T-helper 2 cell treated with Interferon-gamma antibody and Interleukin-4, amounts not matched to agents 5 μg/mL and 100 μg/mL, for 36 hours (primary cell): ENCODE results near the gene GYG2.

Experiments
- DNase-seq: peaks from one replicate; pipeline ENCODE4 v3.0.0; 2021; ENCODE audit warnings: low spot score
- H3K27ac Mint-ChIP-seq: one replicate; pipeline ENCODE4 v1.8.0; 2021; ENCODE audit warnings: mild to moderate bottlenecking, mixed read lengths
- H3K27me3 Mint-ChIP-seq: one replicate; pipeline ENCODE4 v1.8.0; 2021; ENCODE audit warnings: low read depth, mixed read lengths
- H3K36me3 Mint-ChIP-seq: one replicate; pipeline ENCODE4 v1.8.0; 2021; ENCODE audit warnings: low read depth, mixed read lengths
- H3K4me1 Mint-ChIP-seq: one replicate; pipeline ENCODE4 v1.8.0; 2021; ENCODE audit warnings: low read depth, mixed read lengths
- H3K4me3 Mint-ChIP-seq: one replicate; pipeline ENCODE4 v1.8.0; 2022; ENCODE audit warnings: mild to moderate bottlenecking, moderate library complexity, mixed read lengths
- H3K9me3 Mint-ChIP-seq: one replicate; pipeline ENCODE4 v1.8.0; 2021; ENCODE audit warnings: mixed read lengths

Gene GYG2

DNA sequence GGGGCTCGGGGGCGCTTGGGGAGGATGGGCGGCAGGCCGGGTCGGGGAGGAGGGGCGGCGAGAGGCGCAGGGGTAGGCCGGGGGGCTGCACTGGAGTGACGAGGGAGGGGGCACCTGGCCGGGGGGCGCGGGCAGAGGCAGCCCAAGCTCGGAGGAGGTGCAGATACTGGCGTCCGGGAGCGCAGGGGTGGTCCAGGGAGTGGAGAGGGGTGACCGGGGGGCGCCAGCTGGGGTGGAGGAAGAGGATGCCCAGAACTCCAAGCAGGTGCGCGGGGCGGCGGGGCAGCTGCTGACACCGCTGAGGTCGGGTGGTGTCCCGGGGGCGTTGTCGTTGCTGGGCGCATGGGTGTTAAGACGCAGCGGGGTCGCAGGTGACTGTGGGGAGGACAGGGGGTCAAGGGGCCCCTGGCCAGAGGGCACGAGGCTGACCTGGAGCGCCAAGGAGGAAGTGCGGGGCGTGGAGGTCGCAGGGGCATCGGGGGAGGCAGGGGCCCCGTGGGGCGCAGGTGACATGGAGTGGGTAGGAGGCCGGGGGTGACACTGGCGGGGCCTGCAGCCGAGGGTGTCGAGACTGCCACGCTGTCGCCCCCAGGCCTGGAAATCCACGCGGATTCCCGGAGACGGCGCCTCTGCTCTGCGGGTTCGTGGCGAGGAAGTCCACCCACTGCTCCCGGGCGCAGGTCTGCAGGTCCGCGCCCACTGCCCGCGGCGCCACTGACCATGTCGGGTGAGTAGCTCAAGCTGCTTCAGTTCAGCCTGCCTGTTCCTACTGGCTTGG lies 928 bp downstream of the GYG2 start:
- Mint-ChIP-seq H3K27me3 (peaks cover 7% of the 10 kb centered on the region), H3K4me3 (no peak overlapping the region), H3K9me3 (no peaks in the 10 kb centered on the region), H3K4me1 (no peaks in the 10 kb centered on the region), H3K27ac (no peak overlapping the region), H3K36me3 (no peaks in the 10 kb centered on the region)
- DNase-seq = no peak

GRCh38 chrX:2831471-2832228 lies 2.9 kb downstream of the GYG2 start:
- Mint-ChIP-seq H3K4me3 (no peak overlapping the region), H3K4me1 (no peaks in the 10 kb centered on the region), H3K36me3 (no peaks in the 10 kb centered on the region), H3K27ac (no peak overlapping the region), H3K27me3 (peaks cover 7% of the 10 kb centered on the region), H3K9me3 (peaks cover 6% of the 10 kb centered on the region)
- no peak for DNase-seq

GRCh38 chrX:2837961-2838360 lies 9.2 kb downstream of the GYG2 start:
- no peaks in the 10 kb centered on the region for H3K4me1 Mint-ChIP-seq
- no peaks in the 10 kb centered on the region for H3K36me3 Mint-ChIP-seq
- no peak for DNase-seq
- H3K27me3 Mint-ChIP-seq = no peaks in the 10 kb centered on the region
- H3K9me3 Mint-ChIP-seq = peaks cover 15% of the 10 kb centered on the region
- no peak overlapping the region for H3K27ac Mint-ChIP-seq
- H3K4me3 Mint-ChIP-seq = no peak overlapping the region

DNA sequence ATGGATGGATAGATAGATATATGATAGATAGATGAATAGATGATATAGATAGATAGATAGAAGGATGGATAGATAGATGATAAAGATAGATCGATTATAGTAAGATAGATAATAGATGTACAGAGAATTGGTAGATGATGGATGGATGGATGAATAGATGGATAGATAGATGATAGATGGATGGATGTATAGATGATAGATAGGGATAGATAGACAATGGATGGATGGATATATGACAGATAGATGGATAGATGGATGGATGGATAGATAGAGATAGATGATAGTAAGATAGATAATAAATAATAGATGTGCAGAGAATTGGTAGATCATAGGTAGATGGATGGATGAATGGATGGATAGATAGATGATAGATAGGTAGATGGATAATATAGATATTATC lies 12.2 kb downstream of the GYG2 start:
- no peak overlapping the region for H3K4me3 Mint-ChIP-seq
- peaks cover 12% of the 10 kb centered on the region for H3K9me3 Mint-ChIP-seq
- no peaks in the 10 kb centered on the region for H3K27me3 Mint-ChIP-seq
- H3K36me3 Mint-ChIP-seq = no peaks in the 10 kb centered on the region
- no peak for DNase-seq
- H3K27ac Mint-ChIP-seq = no peak overlapping the region
- H3K4me1 Mint-ChIP-seq = no peaks in the 10 kb centered on the region

- no peaks in the 10 kb centered on the region for H3K4me1 Mint-ChIP-seq
- no peaks in the 10 kb centered on the region for H3K27me3 Mint-ChIP-seq
- H3K36me3 Mint-ChIP-seq = no peaks in the 10 kb centered on the region
- no peak overlapping the region for H3K27ac Mint-ChIP-seq
- peaks cover 9% of the 10 kb centered on the region for H3K9me3 Mint-ChIP-seq
- DNase-seq = no peak
- H3K4me3 Mint-ChIP-seq = no peak overlapping the region
Observed at GRCh38 chrX:2841537-2841936, 12.8 kb downstream of the GYG2 start.

DNA sequence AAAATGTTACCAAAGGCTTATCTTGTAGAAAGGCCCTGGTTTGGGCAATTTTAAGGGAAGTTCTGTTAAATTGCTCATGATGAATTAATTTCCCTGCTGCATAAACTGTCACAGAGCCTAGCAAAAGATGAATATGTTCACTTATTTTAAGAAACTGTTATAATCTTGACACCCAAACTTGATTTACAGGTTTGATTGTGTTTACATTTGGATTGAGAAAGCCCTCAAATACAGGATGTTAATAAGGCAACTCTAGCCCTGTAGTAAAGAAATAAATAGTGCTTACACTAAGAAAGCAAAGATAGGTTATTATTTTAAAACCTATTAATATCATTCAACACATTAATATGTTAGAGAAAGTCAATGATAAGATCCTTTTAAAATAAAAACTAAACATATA lies 18.3 kb downstream of the GYG2 start:
- DNase-seq = no peak
- Mint-ChIP-seq H3K4me3 (no peak overlapping the region), H3K27ac (no peak overlapping the region), H3K9me3 (no peaks in the 10 kb centered on the region), H3K36me3 (no peaks in the 10 kb centered on the region), H3K27me3 (no peaks in the 10 kb centered on the region), H3K4me1 (no peaks in the 10 kb centered on the region)

GRCh38 chrX:2848871-2849301 lies 20.2 kb downstream of the GYG2 start:
- Mint-ChIP-seq H3K36me3 (no peaks in the 10 kb centered on the region), H3K27me3 (no peaks in the 10 kb centered on the region), H3K9me3 (no peaks in the 10 kb centered on the region), H3K4me1 (no peaks in the 10 kb centered on the region), H3K27ac (no peak overlapping the region), H3K4me3 (no peak overlapping the region)
- DNase-seq = no peak

DNA sequence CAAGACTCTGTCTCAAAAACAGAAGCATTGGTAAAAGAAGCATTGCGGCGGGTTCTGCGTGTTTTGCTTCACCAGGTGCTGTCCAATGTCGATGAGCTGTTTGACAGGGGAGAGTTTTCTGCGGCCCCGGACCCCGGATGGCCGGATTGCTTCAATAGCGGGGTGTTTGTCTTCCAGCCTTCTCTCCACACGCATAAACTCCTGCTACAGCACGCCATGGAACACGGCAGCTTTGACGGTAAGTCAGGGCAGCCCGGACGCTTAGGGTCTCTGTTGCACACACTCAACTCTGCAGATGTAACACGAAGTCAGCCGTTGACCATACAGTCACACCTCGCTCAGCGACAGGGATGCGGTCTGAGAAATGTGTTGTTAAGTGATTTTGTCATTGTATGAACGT lies 26.2 kb downstream of the GYG2 start:
- Mint-ChIP-seq H3K27ac (no peak overlapping the region), H3K4me1 (no peaks in the 10 kb centered on the region)
- DNase-seq = no peak

DNA sequence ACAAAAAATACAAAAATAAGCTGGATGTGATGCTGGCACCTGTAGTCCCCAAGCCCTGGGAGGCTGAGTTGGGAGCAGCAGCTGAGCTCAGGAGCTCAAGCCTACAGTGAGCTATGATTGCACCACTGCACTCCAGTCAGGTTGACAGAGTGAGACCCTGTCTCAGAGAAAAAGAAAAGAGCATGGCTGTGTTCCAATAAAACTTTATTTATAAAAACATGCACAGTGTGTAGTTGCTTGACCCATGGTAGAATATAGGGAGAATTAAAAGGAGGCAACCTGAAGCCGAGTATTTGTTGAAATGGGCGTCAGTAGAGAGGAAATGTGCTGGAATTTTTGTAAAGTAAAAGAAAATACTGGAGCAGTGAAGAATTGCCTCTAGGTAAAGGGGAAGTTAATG lies 27.0 kb downstream of the GYG2 start:
- H3K27me3 Mint-ChIP-seq = no peaks in the 10 kb centered on the region
- H3K9me3 Mint-ChIP-seq = no peaks in the 10 kb centered on the region
- no peak for DNase-seq
- H3K4me1 Mint-ChIP-seq = no peaks in the 10 kb centered on the region
- no peaks in the 10 kb centered on the region for H3K36me3 Mint-ChIP-seq
- H3K4me3 Mint-ChIP-seq = no peak overlapping the region
- no peak overlapping the region for H3K27ac Mint-ChIP-seq

More for the DNA sequence above, 26.2 kb downstream of the GYG2 start:
- H3K36me3 Mint-ChIP-seq = no peaks in the 10 kb centered on the region
- H3K9me3 Mint-ChIP-seq = no peaks in the 10 kb centered on the region
- no peak overlapping the region for H3K4me3 Mint-ChIP-seq
- no peaks in the 10 kb centered on the region for H3K27me3 Mint-ChIP-seq

- no peak overlapping the region for H3K27ac Mint-ChIP-seq
- H3K4me1 Mint-ChIP-seq = no peaks in the 10 kb centered on the region
- no peaks in the 10 kb centered on the region for H3K9me3 Mint-ChIP-seq
- no peak for DNase-seq
- no peaks in the 10 kb centered on the region for H3K36me3 Mint-ChIP-seq
- no peaks in the 10 kb centered on the region for H3K27me3 Mint-ChIP-seq
- no peak overlapping the region for H3K4me3 Mint-ChIP-seq
Observed at GRCh38 chrX:2857566-2857965, 28.8 kb downstream of the GYG2 start.

GRCh38 chrX:2859197-2859797 lies 30.6 kb downstream of the GYG2 start:
- DNase-seq = no peak
- no peaks in the 10 kb centered on the region for H3K4me1 Mint-ChIP-seq
- no peaks in the 10 kb centered on the region for H3K9me3 Mint-ChIP-seq
- no peak overlapping the region for H3K4me3 Mint-ChIP-seq
- no peak overlapping the region for H3K27ac Mint-ChIP-seq
- no peaks in the 10 kb centered on the region for H3K27me3 Mint-ChIP-seq
- H3K36me3 Mint-ChIP-seq = no peaks in the 10 kb centered on the region

GRCh38 chrX:2862404-2862803 lies 33.7 kb downstream of the GYG2 start:
- Mint-ChIP-seq H3K27me3 (no peaks in the 10 kb centered on the region), H3K4me1 (no peaks in the 10 kb centered on the region), H3K4me3 (no peak overlapping the region), H3K9me3 (no peaks in the 10 kb centered on the region), H3K27ac (no peak overlapping the region), H3K36me3 (no peaks in the 10 kb centered on the region)
- no peak for DNase-seq

GRCh38 chrX:2863646-2864045 lies 34.9 kb downstream of the GYG2 start:
- no peak overlapping the region for H3K27ac Mint-ChIP-seq
- no peak for DNase-seq
- H3K4me1 Mint-ChIP-seq = no peaks in the 10 kb centered on the region
- H3K4me3 Mint-ChIP-seq = no peak overlapping the region
- no peaks in the 10 kb centered on the region for H3K36me3 Mint-ChIP-seq
- H3K27me3 Mint-ChIP-seq = no peaks in the 10 kb centered on the region
- no peaks in the 10 kb centered on the region for H3K9me3 Mint-ChIP-seq

DNA sequence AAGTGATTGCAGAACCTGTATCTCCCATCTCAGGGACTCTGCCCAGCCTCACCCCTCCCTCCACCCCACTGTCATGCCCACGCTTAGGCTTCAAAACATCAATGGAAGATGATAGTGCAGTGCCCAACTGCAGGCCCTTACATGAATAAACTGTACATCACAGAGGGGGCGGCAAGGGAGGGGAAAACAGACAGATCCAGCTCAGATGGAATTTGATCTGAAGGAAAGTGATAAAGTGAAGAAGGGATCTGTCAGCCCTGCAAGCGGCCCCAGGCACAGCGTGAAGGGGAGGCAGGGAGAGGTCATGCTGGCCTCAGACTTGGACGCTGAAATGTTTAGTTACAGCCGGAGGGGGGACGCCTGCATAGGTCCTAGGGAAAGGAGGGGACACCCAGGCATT lies 38.5 kb downstream of the GYG2 start:
- no peaks in the 10 kb centered on the region for H3K9me3 Mint-ChIP-seq
- H3K36me3 Mint-ChIP-seq = no peaks in the 10 kb centered on the region
- H3K4me1 Mint-ChIP-seq = no peaks in the 10 kb centered on the region
- H3K27ac Mint-ChIP-seq = no peak overlapping the region
- H3K4me3 Mint-ChIP-seq = no peak overlapping the region
- no peaks in the 10 kb centered on the region for H3K27me3 Mint-ChIP-seq
- DNase-seq = no peak
